HepG2 (cell line): Measurements from ENCODE around the gene ANKRD13C. TPM values are rescaled to one million over a fixed set of nuclear protein-coding genes. Genes with fewer than 3 reads are reported as not detected.

Source experiments
- ARID4A ChIP-seq: sonication (generic); formaldehyde crosslinking; IDR thresholded peaks from 2 replicates; pipeline ENCODE4 v1.5.0; 2020; ENCODE audit warnings: mild to moderate bottlenecking, missing genetic modification reagents, borderline replicate concordance
- CAMTA2 ChIP-seq: sonication (generic); formaldehyde crosslinking; IDR thresholded peaks from 2 replicates; pipeline ENCODE4 v1.4.0; 2020; ENCODE audit warnings: mild to moderate bottlenecking, missing genetic modification reagents, borderline replicate concordance
- CHD4 ChIP-seq: fragments of 200-600 bp; sonication (generic); IDR thresholded peaks from 2 replicates; pipeline ENCODE4 v1.7.0; 2017; ENCODE audit warnings: mild to moderate bottlenecking, low read length, borderline replicate concordance
- DR1 ChIP-seq: sonication (generic); formaldehyde crosslinking; IDR thresholded peaks from 2 replicates; pipeline ENCODE4 v1.8.0; 2021; ENCODE audit warnings: mild to moderate bottlenecking, missing genetic modification reagents, inconsistent platforms
- NFIC ChIP-seq: IDR thresholded peaks from 2 replicates; pipeline ENCODE4 v1.6.1; 2012; ENCODE audit warnings: mild to moderate bottlenecking, low read length, inconsistent platforms
- SNAPC2 ChIP-seq: sonication (generic); formaldehyde crosslinking; IDR thresholded peaks from 2 replicates; pipeline ENCODE4 v1.8.1; 2022; ENCODE audit warnings: mild to moderate bottlenecking, missing genetic modification reagents
- TEAD2 ChIP-seq: sonication (generic); formaldehyde crosslinking; IDR thresholded peaks from 2 replicates; pipeline ENCODE4 v1.9.0; 2021; ENCODE audit warnings: missing genetic modification reagents
- ZFAT ChIP-seq: sonication (generic); formaldehyde crosslinking; conservative IDR thresholded peaks from 2 replicates; pipeline ENCODE4 v1.8.1; 2023; ENCODE audit warnings: missing genetic modification reagents, inconsistent platforms
- ZFX ChIP-seq: sonication (generic); formaldehyde crosslinking; IDR thresholded peaks from 2 replicates; pipeline ENCODE4 v1.4.0; 2020; ENCODE audit warnings: mild to moderate bottlenecking, low read depth, missing genetic modification reagents, moderate library complexity
- ZHX2 ChIP-seq, 2 experiments: sonication (generic) in 1 of 2; formaldehyde crosslinking in 1 of 2; IDR thresholded peaks; 2 replicates each; pipeline versions ENCODE4 v1.6.1 to v1.9.0; 2014 to 2022; ENCODE audit warnings: antibody characterized with exemption in 1 of 2, borderline replicate concordance in 1 of 2, inconsistent platforms in 1 of 2, low read depth in 1 of 2, missing genetic modification reagents in 1 of 2
- ZNF337 ChIP-seq: sonication (generic); formaldehyde crosslinking; IDR thresholded peaks from 2 replicates; pipeline ENCODE4 v1.5.1; 2020; ENCODE audit warnings: missing genetic modification reagents, low read depth, mild to moderate bottlenecking, borderline replicate concordance
- ZNF768 ChIP-seq: sonication (generic); formaldehyde crosslinking; IDR thresholded peaks from 2 replicates; pipeline ENCODE4 v1.4.0; 2020; ENCODE audit warnings: missing genetic modification reagents
- polyA plus RNA-seq, 8 experiments: library from polyadenylated mRNA; depleted of rRNA in 3 of 8; stranded (reverse) in 7 of 8; unstranded in 1 of 8; fragments of >200 nt; fragmentation: Illumina TruSeq in 4 of 8; extraction: Trizol in 4 of 8; gene quantifications; 2 replicates each; pipeline versions ENCODE4 v1.2.1 to v1.2.3, GENCODE V29; 2011 to 2016; ENCODE audit warnings: low read depth in 4 of 8, missing spikeins in 1 of 8, mixed read lengths in 1 of 8; ENCODE audit not compliant: insufficient read depth in 1 of 8
- total RNA-seq, 5 experiments: library from RNA; depleted of rRNA; stranded (reverse); fragments of >200 nt; fragmentation: Illumina TruSeq; extraction: Trizol; gene quantifications; 2 replicates each; pipeline ENCODE4 v1.2.3, GENCODE V29; 2016; ENCODE audit warnings: low read depth in 1 of 5

The ANKRD13C gene
- total and polyA plus RNA-seq, 2 of the 13 experiments (the other 11 are each of a cell fraction or from before 2014, with no cell fraction given) = 6.2 to 17.6 TPM

GRCh38 chr1:70221238-70222121 is 133.0 kb downstream of the ANKRD13C start, which contains the start of gene SRSF11 (continued):
- TF ChIP-seq ZHX2 (IDR thresholded peaks at IDR 0.05; ENCODE audit: low read depth) (no peak), ZHX2 (CRISPR knock-in tag; IDR thresholded peaks at IDR 0.05; ENCODE audit: borderline replicate concordance) (no peak), DR1 (CRISPR knock-in tag) (peak; percentile 82; the same call in 1 of the 2 replicates), ZFAT (CRISPR knock-in tag) (no peak), NFIC (no peak), ZNF768 (CRISPR knock-in tag) (peak; percentile 44; the same call in 1 of the 2 replicates), CHD4 (no peak), TEAD2 (CRISPR knock-in tag) (no peak), CAMTA2 (CRISPR knock-in tag) (no peak), ZFX (CRISPR knock-in tag) (peak; percentile 97), ARID4A (CRISPR knock-in tag) (peak; percentile 93), SNAPC2 (peak; percentile 76), ZNF337 (CRISPR knock-in tag) (no peak)
